CD4-positive, alpha-beta T cell treated with Interleukin-6 at 100 ng/mL for 8 hours (primary cell): Measurements from ENCODE around the gene UNK.
"Not testable (repeated sequence)": the region's sequence is repeated elsewhere in the genome, so short reads cannot be mapped to it uniquely, and the experiment has no call there.

Experiments
- DNase-seq: peaks from one replicate; pipeline ENCODE4 v3.0.0-alpha.2; 2020; ENCODE audit warnings: mixed read lengths, low spot score

The UNK gene

DNA sequence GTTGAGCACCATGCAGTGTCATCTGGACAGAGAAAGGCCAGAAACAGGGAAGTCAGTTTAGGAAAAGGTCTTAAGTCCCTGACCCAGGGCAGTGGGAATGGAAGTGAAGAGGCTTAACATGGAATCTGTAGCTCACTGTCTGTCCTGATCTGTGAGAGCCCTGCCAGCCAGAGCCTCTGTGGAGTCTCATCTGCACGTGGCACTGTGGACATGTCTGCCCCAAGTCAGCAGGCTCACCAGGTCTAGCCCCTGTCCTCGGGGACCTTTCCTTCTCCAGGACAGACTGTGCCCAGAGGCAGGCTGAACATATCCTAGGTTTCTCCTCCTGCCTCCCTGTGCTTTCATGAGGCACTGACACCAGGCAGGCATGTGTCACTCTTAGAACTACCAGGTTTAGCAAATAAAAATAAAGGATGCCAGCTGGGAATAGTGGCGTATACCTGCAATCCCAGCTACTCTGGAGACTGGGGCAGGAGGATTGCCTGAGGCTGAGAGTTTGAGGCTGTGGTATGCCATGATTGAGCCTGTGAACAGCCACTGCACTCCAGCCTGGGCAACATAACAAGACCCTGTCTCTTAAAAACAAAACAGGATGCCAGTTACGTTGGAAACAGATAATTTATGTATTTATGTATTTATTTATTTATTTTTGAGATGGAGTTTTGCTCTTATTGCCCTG lies 22.4 kb downstream of the UNK start:
- no peak for DNase-seq

DNA sequence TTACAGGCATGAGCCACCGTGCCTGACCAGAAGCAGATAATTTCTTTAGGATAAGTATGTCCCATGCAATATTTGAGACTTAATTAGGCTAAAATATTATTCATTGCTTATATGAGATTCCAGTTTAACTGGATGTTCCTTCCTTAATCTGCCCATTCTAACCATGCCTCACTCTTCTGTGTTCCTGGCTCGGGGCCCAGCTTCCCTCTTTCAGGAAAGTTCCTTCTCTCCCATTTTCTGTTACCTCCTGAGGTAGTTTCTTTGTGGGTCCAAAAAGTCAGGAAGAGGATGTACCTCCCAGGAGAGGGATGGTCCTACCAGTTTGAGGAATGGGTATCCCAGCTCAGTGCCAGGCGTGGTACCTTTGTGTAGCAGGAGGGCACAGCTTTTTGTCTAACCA lies 23.3 kb downstream of the UNK start:
- no peak for DNase-seq

DNA sequence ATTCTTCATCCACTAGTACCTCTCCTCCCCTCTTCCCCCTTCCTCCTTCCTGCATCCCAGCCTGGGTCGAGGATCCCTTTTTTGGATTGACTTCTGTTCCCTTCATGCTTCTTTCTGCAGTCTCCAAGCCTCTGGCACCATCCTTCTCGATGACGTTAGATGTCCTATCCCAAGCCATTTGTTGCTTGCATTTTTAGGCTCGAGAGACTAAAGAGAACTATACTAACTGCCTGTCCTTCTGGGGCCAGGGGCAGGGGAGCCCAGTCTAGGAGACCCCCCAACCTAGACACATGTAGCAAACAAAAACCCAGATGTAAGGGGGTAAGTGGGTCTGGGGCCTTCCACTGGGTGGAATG lies 23.9 kb downstream of the UNK start:
- no peak for DNase-seq

DNA sequence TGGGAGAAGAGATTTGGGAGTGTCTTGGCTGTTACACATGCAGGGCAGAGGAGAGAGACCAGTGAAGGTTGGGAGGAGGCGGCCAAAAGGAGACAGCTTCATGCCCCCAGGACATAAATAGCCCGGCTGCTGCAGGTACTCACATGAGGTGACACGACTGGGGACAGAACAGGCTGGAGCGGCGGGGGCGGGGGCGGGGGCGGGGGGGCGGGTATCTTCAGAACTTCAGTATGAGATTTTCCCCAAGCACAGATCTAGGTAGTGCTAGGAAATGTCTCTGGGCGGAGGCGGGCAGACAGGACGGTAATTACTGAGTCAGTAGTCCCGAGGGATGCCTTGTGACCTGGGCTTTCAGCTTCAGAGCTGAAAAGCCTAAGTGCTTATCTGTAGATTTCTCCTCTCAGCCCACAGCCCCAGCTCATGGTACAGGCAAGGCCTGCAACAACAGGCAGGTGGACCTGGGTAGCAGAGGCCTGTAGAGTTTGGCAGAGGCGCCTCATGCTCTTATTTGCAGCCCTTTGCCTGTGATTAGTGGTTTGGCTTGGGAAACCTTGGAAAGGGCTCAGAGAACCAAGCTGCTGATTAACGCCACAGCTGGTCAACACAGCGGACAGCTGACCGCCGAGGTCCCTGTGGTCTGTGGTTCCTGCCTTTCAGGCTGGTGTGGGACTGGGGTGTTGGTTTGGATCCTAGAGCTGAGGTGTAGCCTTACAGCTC lies 24.5 kb downstream of the UNK start:
- no peak for DNase-seq

DNA sequence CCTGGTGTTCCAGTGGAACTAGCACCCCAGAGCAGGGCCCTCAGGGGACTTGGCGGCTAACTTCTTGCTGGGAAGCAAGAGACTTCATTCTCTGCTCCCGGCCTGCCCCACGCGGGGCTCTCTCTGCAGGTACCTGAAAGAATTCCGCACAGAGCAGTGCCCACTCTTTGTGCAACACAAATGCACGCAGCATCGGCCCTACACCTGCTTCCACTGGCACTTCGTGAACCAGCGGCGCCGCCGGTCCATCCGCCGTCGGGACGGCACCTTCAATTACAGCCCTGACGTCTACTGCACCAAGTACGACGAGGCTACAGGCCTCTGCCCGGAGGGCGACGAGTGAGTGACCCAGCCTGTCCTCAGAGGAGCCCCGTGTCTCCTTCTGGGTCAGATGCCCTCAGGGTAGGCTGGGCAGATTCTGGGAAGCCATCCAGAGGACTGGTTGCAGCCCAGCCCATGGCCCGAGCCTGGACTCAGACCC lies 25.1 kb downstream of the UNK start:
- DNase-seq: no peak

DNA sequence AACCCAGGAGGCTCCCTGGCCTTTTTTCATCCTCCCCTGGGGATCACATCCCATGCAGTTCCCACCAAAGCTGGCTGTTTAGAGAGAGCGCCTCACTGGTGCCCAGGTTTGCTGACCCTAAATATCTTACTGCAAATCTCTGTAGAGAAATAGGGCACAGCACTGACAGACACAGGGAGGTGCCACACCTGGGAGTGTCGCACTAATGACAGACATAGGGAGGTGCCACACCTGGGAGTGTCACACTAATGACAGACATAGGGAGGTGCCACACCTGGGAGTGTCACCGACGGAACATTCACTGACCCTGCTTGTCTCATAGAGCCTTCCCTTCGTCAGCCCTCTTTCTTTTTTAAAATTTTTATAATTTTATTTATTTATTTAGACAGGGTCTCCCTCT lies 25.6 kb downstream of the UNK start:
- no peak for DNase-seq

DNA sequence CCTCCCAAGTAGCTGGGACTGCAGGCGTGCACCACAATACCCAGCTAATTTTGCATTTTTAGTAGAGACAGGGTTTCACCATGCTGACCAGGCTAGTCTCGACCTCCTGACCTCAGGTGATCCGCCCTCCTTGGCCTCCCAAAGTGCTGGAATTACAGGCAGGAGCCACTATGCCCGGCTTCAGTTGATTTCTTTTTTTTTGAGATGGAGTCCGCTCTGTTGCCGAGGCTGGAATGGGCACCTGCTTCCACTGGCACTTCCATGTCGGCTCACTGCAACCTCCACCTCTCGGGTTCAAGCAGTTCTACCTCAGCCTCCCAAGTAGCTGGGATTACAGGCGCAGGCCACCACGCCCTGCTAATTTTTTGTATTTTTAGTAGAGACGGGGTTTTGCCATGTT lies 26.1 kb downstream of the UNK start:
- not testable (repeated sequence) for DNase-seq

DNA sequence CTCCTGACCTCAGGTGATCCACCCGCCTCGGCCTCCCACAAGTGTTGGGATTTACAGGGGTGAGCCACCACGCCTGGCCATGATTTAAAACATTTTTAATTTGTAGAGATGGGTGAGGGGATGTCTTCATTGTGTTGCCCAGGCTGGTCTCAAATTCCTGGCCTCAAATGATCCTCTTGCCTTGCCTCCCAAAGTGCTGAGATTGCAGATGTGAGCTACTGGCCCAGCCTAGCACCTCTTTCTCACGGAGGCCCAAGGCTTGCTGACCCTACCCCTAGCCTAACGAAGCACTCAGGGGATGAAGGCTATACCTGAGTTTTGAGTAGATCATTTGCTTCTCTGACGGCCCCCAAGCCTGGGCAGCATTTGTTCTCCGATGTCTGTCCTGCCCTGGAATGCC lies 26.6 kb downstream of the UNK start:
- no peak for DNase-seq

DNA sequence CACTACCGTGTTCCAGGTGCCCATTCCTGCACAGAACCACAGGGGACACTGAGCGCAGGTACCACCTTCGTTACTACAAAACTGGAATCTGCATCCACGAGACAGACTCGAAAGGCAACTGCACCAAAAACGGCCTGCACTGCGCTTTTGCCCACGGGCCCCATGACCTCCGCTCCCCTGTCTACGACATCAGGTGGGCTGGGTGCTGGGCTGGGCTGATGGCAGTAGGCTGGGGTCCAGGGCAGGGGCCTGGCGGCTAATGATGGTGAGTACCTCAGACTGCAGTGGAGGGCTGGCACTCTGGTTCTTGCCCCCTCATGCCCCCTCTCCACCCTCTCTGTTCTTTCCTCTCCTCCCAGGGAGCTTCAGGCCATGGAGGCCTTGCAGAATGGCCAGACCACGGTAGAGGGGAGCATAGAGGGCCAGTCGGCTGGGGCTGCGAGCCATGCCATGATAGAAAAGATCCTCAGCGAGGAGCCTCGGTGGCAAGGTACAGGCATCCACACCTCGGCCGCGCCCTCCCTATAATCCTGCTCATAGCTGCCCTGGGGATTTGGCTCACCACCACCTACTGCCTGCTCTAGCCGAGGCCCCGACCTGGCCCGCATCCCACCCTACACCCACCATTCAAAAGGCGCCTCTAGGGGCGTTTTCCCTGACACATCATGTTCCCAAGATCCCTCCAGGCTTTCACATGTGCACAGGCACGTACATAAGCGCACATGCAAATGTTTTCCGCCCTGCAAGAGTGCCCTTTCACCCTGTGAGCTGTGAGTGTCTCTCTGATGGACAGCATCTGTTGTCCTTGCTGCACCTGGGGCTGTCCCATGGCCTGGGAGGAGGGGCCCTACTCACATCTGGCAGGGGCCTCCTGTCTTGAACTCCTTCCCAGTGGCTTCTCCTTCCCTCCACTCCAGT lies 27.7 kb downstream of the UNK start:
- no peak for DNase-seq

DNA sequence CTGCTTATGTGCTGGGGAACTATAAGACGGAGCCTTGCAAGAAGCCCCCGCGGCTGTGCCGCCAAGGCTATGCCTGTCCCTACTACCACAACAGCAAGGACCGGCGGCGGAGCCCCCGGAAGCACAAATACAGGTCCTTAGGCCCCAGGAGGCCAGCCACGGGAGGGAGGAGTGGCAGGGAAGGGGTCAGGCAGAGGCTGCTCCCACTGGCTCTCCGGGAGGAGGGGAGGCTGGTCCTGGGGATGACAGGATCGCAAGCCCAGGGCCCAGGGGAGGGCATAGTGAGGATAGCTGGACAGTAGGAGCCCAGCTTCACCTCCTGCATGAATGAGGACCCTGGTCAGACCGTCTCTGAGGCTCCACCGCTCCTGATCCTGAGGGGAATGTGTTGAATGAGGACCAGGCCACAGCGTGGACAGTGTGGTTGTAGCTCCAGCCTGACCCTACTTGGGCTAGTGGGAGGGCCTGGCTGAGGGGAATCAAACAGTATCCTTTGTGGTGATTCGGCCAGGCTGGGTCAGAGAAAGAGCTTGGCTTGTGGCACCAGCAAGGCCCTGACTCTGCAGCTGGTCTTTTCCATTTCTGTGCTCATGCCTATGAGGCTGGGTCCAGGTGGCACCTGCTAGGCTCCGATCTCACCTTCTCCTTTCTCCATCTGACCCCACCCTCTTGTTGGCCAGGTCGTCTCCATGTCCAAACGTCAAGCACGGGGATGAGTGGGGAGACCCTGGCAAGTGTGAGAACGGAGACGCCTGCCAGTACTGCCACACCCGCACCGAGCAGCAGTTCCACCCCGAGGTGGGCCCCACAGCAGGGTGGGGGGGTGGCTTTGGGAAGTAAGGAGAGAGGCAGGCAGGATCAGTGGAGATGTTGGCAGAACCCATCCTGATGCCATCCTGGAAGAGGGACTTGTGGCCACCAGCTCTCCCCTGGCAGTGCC lies 28.7 kb downstream of the UNK start:
- DNase-seq: no peak

DNA sequence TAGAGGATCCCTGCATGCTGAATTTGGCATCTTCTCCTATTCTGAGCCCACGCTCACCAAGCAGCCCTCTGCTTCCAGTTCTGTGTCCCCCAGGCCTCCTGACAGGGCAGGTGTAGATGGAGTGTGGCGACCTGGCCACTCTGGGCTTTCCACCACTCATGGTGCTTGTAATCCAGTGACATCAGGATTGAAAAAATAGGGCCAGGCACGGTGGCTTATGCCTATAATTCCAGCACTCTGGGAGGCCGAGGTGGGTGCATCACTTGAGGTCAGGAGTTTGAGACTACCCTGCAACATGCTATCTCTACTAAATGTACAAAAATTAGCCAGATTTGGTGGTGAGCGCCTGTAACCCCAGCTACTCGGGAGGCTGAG lies 29.4 kb downstream of the UNK start:
- no peak for DNase-seq

DNA sequence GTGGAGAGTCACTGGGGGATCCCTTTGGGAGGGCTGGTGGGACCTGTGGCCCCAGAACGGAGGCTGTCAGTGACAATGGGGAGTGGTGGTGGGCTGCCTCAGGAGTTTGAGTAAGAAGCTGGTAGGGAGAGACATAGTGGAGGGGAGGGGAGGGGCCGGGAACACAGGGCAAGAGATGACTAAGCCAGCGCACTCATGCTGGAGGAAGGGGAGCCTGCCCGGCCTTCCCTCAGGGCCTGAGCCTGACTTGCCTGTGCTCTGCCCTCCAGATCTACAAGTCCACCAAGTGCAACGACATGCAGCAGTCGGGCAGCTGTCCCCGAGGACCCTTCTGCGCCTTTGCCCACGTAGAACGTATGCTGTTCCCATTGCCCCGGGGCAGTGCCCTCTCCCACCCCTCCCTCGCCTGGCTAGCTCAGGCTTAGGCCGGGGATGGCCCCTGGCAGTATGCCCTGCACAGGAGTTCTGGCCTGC lies 30.3 kb downstream of the UNK start:
- DNase-seq: no peak

DNA sequence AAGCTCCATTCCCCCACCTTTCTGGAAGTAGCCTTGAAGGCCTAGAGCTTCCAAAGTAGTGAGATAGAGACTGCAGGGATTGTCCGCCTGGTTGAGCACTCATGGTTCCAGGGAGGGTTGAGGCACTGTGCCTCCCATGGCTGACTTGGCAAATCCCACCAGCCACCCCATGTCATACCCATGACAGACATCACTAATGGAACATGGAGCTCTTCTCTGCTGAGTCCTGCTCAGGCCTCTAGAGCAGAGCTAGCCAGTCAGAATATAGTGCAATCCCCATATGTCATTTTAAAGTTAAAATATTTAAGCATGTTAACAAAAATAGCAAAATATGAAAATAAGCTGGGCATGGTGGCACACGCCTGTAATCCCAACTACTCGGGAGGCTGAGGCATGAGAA lies 30.8 kb downstream of the UNK start:
- DNase-seq: no peak

DNA sequence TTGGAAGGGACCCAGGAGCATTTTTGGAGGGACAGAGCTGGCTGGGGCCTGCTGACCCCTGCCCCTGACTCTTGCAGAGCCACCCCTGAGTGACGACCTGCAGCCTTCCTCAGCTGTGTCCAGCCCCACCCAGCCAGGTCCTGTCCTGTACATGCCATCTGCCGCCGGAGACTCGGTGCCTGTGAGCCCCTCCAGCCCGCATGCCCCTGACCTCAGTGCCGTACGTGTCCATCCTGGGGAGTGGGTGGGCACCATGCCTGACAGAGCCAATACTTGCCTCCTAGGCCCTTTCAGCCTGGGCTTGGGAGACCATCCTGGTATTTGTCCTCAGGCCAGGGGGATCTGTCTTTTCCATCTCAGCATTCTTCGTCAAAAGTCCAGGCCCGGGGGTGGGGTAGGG lies 32.1 kb downstream of the UNK start:
- DNase-seq: no peak

DNA sequence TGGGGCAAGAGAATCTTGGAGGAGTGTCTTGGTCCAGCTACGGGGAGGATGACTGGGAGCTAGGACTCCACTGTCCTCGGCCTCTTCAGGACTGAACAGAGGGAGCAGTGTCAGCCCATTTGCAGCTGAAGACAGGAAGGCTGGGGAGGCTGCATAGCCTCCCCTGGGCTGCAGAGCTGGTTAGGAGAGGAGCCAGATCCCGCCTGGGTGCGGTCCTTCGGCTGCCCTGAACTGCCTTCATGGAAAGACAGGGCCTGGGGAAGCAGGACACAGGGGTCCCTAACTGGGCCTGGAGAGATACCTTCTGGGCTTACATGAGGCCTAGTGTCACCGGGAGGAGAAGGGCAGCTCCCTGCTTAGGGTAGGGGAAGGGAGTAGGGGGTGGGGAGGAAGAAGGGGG lies 33.0 kb downstream of the UNK start:
- no peak for DNase-seq

DNA sequence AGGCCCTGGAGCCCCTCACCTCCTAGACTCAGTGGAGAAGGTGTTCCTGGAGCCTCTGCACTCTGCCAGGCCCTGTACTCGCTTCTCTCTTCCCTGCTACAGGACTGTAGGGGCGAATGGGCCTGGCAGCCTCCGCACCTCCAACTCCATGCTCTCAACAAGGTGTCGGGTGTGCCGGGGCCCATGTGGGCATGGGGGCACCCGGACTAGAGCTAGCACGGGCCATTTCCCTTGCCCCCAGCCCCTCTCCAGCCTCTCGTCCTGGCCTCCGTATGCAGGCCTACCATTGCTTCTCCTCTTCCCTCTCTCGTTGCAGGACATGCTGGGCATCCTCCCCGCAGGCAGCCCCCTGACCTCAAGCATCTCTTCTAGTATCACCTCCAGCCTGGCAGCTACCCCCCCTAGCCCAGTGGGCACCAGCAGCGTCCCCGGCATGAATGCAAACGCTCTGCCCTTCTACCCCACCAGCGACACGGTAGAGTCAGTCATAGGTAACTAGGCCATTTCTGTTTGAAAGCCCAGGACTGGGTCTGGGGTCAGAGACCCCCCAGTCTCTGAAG lies 33.8 kb downstream of the UNK start:
- no peak for DNase-seq

DNA sequence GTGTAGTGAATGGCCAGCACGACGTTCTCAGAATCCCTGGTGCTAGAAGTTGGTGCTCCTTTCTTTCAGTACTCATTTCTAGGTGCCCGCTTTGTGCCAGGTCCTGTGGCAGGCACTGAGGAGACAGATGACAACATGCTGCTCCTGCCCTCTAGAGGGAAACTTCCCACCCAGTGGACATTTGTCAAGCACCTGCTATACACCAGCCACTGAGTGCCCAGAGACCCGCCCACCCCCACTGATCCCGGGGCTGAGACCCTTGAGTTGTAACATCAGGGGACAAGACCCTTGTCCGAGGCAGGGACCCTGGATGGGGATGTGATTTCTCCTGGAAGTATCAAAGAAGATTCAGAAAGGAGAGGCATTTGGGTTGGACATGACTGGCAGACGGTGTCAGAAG lies 34.5 kb downstream of the UNK start:
- DNase-seq: no peak

DNA sequence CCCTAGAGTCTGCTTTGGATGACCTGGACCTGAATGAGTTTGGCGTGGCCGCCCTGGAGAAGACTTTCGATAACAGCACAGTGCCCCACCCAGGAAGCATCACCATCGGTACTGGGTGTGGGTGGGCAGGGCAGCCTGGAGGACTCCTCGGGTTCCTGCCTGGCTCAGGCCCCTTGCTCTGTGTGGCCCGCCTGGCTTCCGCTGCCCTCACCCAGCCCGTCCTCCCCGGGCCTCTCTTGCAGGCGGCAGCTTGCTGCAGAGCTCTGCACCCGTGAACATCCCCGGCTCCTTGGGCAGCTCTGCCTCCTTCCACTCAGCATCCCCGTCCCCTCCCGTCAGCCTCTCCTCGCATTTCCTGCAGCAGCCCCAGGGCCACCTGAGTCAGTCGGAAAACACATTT lies 35.1 kb downstream of the UNK start:
- DNase-seq: no peak

DNA sequence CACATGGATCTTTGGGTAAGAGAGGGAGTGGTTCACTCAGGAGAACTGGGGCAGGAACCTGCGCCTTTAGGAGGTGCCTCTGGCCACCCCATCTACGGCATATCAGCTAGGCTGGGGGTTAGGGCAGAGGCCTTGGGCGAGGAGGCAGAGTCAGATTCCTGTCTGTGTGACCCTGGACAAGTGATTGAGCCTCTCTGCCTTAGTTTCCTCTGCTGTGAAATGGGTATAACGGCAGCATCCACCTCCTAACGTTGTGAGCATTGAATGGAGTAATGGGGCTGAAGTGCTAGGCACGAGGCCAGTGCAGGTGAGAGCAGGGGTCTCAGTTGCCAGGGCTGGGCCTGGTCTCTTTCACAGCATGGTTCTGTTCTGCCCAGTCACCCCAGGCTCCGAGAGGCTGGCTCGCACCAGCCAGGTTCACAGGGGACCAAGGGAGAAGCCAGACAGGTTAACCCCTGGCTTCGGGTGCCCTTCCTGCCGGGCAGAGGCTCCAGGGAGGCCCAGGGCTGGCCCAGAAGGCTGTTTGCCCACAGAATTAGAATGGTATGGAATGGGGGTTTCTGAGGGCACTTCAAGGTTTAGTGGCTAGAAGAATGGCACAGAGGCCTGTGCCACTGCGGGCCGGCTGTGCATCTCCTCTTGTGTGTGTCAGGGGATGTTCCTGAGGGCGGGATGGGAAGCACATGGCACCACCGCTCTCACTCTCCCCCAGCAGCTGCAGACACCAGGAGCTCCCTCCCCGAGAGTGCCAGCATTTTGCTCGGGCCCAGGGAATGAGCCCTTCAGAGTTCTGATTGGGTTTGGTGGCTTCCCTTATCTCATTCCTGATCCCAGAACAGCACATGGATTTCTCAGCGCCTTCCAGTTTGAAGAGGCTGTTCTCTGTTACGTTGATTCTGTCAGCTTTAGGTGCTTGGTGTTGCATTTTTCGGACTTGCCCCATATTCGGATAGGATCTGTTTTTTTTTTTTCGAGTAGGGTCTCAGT lies 35.8 kb downstream of the UNK start:
- DNase-seq: no peak

DNA sequence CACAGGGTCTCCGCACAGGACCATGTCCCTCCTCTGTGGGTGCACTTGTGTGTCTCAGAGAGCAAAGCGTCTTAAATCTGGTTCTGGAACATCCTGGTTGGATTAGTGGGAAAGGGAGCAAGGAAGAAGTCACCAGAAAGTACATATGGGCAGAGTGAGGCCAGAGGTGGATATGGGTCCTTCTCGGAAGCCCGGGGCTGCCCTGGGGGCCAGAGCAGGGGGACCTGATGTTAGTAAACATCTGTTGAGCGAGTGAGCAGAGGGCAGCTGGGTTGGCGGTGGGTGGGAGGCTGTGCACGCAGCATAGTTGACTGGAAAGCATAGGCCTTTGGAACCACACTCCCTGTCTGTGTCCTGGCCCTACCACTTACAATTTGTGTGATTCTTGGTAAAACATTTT lies 36.9 kb downstream of the UNK start:
- DNase-seq: no peak
